Osteocyte (in vitro differentiated cells): ENCODE measurements around the gene RALGPS2. TPM values are rescaled to one million over a fixed set of nuclear protein-coding genes. Genes with fewer than 3 reads are reported as not detected.

ENCODE experiments used
- DNase-seq: peaks from one replicate; pipeline ENCODE4 v3.0.0; 2021; ENCODE audit warnings: mixed read lengths; ENCODE audit not compliant: unreplicated experiment; ENCODE audit errors: extremely low spot score
- H3K27ac Mint-ChIP-seq: one replicate; pipeline ENCODE4 v1.8.0; 2021; ENCODE audit warnings: mild to moderate bottlenecking, mixed read lengths; ENCODE audit not compliant: unreplicated experiment
- H3K27me3 Mint-ChIP-seq: one replicate; pipeline ENCODE4 v1.8.0; 2021; ENCODE audit warnings: mixed read lengths; ENCODE audit not compliant: unreplicated experiment
- H3K36me3 Mint-ChIP-seq: one replicate; pipeline ENCODE4 v1.8.0; 2021; ENCODE audit warnings: mixed read lengths; ENCODE audit not compliant: unreplicated experiment
- H3K4me1 Mint-ChIP-seq: one replicate; pipeline ENCODE4 v1.8.0; 2021; ENCODE audit warnings: mixed read lengths; ENCODE audit not compliant: unreplicated experiment
- H3K4me3 Mint-ChIP-seq: one replicate; pipeline ENCODE4 v1.8.0; 2021; ENCODE audit warnings: mild to moderate bottlenecking, moderate library complexity, mixed read lengths; ENCODE audit not compliant: unreplicated experiment
- H3K9me3 Mint-ChIP-seq: one replicate; pipeline ENCODE4 v1.8.0; 2021; ENCODE audit warnings: mixed read lengths; ENCODE audit not compliant: unreplicated experiment
- total RNA-seq: library from RNA; stranded (reverse); gene quantifications from 2 replicates; pipeline ENCODE4 v1.2.1, GENCODE V29; 2021
- TF ChIP-seq, protein P1 (sequence below): fragments of 200-600 bp; sonication (generic); IDR thresholded peaks from 2 replicates; pipeline ENCODE4 v1.5.0; 2021; ENCODE audit warnings: antibody characterized with exemption, mild to moderate bottlenecking, moderate library complexity

RALGPS2 gene
- total RNA-seq, 1 donor from 2014 or later: 6.5 TPM

DNA sequence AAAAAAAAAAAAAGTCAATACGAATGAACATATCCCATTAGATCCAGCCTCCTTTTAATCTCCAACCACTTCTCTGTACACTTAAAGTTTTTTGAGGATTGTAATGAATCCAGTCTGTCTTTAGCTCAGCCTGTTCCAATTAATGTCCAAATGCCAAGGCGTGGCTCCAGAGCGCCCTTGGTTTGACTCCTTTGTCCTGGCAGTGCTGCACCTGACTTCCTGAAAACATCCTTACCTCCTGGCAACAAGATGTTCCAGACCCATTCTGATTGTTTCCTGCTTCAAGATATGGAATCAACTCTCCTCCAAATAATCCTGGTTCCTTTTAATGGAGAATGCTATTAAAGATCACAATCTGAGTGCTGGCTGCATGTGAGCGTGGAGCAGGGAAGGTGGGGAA lies 226.6 kb downstream of the RALGPS2 start:
- no peak overlapping the region for H3K27ac Mint-ChIP-seq
- no peaks in the 10 kb centered on the region for H3K9me3 Mint-ChIP-seq
- H3K4me1 Mint-ChIP-seq: no peaks in the 10 kb centered on the region

DNA sequence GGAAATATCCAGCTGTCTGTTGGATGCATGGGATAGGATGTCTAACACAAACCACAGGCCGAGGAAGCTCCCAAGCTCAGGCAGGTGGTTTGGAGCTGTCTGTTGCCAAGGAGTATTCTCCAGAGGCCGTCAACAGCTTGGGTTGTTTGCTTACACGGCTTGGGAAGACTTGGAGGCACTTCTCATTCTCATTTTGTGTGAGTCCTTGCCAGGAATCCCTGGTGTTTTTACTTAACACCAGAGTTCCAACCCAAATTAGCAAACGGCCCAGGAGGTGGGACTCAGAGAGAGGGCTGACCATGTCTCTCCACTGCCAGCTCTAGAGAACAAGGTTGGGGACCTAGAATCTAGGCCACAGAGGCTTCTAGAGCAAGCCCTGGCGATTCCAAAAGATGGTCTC lies 228.0 kb downstream of the RALGPS2 start:
- TF ChIP-seq, protein P1, sequence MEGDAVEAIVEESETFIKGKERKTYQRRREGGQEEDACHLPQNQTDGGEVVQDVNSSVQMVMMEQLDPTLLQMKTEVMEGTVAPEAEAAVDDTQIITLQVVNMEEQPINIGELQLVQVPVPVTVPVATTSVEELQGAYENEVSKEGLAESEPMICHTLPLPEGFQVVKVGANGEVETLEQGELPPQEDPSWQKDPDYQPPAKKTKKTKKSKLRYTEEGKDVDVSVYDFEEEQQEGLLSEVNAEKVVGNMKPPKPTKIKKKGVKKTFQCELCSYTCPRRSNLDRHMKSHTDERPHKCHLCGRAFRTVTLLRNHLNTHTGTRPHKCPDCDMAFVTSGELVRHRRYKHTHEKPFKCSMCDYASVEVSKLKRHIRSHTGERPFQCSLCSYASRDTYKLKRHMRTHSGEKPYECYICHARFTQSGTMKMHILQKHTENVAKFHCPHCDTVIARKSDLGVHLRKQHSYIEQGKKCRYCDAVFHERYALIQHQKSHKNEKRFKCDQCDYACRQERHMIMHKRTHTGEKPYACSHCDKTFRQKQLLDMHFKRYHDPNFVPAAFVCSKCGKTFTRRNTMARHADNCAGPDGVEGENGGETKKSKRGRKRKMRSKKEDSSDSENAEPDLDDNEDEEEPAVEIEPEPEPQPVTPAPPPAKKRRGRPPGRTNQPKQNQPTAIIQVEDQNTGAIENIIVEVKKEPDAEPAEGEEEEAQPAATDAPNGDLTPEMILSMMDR: no peak
- no peaks in the 10 kb centered on the region for H3K4me1 Mint-ChIP-seq
- DNase-seq: no peak
- H3K27me3 Mint-ChIP-seq: peaks cover 14% of the 10 kb centered on the region
- H3K9me3 Mint-ChIP-seq: no peaks in the 10 kb centered on the region
- no peak overlapping the region for H3K27ac Mint-ChIP-seq
- no peaks in the 10 kb centered on the region for H3K36me3 Mint-ChIP-seq
- no peak overlapping the region for H3K4me3 Mint-ChIP-seq

More for the DNA sequence above, 226.6 kb downstream of the RALGPS2 start:
- TF ChIP-seq, protein P1: no peak
- Mint-ChIP-seq H3K4me3 (no peak overlapping the region), H3K36me3 (no peaks in the 10 kb centered on the region), H3K27me3 (peaks cover 15% of the 10 kb centered on the region)
- DNase-seq: no peak

DNA sequence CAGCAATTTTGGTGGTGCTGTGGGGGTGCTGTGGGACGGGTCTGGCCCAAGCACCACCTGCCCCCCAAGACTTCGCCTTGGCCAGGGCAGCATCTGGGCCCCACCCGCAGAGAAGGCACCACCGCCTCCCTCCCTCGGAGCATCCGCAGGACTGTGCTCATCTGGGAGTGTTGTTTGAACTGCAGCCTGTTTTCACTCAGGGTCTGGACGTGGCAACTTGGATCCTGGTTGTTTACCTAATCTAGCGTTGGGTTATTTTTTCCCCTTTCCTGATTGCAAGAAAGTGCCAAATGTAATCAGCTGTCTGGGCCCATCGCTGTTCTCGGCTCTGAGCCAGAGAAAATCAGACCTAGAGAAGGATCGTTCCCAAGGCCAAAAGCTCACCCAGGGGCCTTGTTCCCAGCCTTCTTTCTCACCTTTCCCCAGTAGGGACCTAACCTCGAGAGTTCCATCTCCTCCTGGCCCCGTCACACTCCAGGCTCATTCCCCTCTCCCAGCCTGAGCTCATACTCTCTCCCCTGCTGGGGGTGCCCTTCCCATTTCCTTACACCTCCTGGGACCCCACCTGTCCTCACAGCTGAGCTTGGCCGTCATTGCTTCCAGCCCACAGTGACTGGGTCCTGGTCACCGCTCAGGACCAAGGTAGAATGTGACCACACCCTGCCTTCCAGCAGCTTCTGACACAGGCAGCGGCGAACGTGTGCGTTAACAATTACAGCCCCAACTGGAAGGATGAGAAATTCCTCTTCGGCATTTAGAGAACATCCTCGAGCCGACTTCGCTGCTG lies 228.7 kb downstream of the RALGPS2 start:
- DNase-seq: no peak
- Mint-ChIP-seq H3K36me3 (no peaks in the 10 kb centered on the region), H3K9me3 (no peaks in the 10 kb centered on the region), H3K4me3 (no peak overlapping the region), H3K4me1 (no peaks in the 10 kb centered on the region), H3K27me3 (peaks cover 11% of the 10 kb centered on the region), H3K27ac (no peak overlapping the region)
- TF ChIP-seq, protein P1: no peak

DNA sequence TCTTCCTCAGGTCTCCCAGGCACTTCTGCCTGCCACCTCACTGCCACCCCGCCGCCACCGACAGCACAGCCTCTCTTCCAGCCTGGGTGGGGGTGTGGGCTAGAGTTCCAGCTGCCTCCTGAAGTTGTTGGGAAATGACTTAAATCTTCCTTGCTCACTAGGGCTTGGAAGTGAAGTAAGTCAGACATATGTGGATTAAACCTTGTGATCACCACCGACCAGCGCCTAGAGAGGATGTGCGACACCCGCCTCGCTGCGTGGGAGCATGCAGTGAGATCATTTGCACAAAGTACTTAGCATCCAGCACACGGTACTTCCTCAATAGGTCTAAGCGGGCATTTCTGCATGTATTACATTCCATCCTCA lies 229.3 kb downstream of the RALGPS2 start:
- Mint-ChIP-seq H3K9me3 (no peaks in the 10 kb centered on the region), H3K36me3 (no peaks in the 10 kb centered on the region), H3K4me1 (no peaks in the 10 kb centered on the region), H3K4me3 (no peak overlapping the region), H3K27ac (no peak overlapping the region), H3K27me3 (peaks cover 7% of the 10 kb centered on the region)
- TF ChIP-seq, protein P1: no peak
- DNase-seq: no peak

DNA sequence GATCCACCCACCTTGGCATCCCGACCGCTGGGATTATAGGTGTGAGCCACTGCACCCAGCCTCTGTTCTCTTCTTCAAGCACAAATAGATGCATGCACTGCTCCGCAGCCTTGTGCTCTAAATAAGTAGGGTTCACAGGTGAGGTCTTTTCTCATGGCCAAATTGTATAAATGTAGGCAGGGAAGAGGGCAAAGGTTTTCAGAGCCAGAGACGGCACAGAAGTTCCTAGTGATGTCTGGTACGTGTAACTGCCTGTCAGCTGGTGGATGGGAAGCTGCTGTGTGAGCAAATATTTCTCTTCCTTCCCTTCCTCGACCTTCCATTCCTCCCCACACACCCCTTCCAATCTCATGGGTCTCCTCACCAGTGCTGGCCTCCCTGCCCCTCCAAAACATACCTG lies 229.9 kb downstream of the RALGPS2 start:
- H3K36me3 Mint-ChIP-seq: no peaks in the 10 kb centered on the region
- peaks cover 7% of the 10 kb centered on the region for H3K27me3 Mint-ChIP-seq
- H3K4me1 Mint-ChIP-seq: no peaks in the 10 kb centered on the region

More for the DNA sequence above, 229.9 kb downstream of the RALGPS2 start:
- no peak overlapping the region for H3K27ac Mint-ChIP-seq
- no peaks in the 10 kb centered on the region for H3K9me3 Mint-ChIP-seq
- H3K4me3 Mint-ChIP-seq: no peak overlapping the region
- TF ChIP-seq, protein P1: no peak
- DNase-seq: no peak
